Fibroblast of skin of scalp (primary cell): Measurements from ENCODE around the gene CERS6.
A peak's percentile ranks its signal among the peaks of the same experiment; 100 is the strongest.

Source experiments
- DNase-seq: peaks from one replicate; pipeline ENCODE4 v3.0.0-alpha.2; 2013

The CERS6 gene

DNA sequence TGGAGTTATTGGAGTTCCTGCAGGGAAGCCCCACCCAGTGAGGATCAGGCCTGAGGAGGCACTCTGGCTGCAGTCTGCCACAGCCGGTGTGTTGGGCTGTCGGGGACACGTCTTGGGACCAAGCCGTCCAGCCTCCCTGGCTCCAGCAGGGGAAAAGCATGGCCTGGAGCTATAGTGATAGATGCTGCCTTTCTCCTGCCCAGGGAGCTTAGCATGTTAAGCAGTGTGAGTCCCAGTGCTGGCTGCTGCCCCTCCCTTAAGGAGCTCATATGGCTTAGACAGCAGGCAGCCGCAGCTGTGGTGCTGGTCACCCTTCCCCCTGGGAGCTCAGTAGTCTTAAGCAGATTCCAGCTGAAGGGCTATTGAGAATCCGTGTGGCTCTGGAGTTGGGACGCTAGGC, 78.9 kb downstream of the CERS6 start:
- DNase-seq, result no peak

DNA sequence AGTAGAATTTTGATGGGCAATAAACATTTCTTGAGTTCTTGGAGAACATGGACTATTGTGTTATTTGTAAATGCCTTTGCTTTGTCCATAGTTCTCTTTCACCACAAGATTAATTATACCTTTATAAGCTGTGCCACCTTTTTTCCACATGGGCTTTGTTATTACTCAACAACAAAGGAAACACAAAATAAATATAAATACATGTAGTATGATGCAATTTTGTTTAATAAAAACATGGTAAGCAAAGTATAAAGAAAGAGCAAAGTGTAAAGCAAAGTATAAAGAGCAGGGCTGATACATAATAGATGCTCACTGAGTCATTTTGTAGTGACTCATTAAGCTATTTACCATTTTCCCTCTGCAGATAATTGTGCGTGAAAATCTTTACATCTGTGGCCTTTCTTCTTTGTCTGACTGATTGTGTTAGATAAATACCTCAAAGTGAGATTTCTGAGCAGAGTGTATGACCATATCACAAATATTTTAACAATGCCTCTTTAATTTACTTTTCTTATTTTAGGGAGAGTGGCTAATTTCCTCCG, 80.9 kb downstream of the CERS6 start:
- no peak for DNase-seq

DNA sequence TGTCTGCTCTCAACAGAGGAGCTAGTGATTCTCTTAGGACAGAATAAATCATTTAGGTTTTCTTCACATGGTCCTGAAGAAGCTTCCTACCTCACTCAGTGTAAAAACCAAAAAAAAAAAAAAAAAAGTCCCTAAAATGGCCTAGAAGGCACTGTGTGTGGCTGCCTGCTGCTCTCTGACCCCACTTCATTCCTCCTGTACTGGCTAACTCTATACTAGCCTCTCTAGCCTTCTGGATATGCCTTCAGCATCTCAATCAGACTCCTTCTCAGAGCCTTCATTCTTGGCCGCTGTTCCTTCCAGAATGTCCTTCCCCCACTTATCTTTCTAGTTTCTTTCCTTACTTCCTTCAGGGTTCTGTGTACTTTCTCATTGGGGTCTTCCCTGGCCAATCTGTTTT, 82.1 kb downstream of the CERS6 start:
- no peak for DNase-seq

DNA sequence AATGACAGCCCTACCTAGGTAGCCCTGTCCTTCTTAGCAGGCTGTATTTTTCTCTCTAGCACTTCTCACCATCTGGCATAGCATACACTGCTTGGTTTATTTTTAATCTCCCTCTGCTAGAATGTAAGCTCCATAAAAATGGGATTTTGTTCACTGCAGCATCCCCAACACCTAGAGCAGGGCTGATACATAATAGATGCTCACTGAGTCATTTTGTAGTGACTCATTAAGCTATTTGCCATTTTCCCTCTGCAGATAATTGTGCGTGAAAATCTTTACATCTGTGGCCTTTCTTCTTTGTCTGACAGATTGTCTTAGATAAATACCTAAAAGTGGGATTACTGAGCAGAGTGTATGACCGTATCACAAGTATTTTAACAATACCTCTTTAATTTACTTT, 82.5 kb downstream of the CERS6 start:
- peak; percentile 14 for DNase-seq

DNA sequence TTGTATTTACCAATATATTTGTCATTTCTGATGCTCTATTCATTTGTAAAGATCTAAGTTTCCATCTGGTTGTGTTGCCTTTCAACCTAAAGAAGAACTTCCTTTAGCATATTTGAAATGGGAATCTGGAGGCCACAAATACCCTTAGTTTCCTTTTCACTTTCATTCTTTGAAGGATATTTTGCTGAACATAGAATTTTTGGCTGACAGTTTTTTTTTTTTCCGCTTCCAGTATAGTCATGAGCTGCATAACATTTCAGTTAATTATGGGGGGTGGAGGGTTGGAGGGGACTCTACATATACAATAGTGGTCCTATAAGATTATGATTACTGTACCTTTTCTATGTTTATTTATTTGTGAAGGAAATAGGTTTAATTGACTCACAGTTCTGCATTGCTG, 83.9 kb downstream of the CERS6 start:
- DNase-seq, result no peak

DNA sequence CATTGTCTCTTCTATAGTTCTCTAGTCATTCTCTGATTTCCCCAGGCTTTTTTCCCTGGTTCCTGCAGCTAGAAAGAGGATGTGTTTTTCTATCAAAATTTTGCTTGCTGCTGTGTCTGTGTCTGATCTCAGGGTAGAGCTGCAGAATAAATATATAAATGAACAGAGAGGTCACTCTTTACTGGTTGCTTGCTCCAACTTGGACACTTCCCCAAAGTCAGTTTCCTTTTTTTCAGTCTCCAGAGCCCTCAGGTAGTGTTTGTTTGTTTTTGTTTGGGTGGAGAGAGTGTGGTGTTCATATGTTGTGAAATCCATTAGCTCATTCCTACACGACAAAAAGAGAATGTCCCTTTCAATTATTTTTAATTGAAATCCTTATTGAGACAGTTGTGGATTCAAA, 85.8 kb downstream of the CERS6 start:
- no peak for DNase-seq

DNA sequence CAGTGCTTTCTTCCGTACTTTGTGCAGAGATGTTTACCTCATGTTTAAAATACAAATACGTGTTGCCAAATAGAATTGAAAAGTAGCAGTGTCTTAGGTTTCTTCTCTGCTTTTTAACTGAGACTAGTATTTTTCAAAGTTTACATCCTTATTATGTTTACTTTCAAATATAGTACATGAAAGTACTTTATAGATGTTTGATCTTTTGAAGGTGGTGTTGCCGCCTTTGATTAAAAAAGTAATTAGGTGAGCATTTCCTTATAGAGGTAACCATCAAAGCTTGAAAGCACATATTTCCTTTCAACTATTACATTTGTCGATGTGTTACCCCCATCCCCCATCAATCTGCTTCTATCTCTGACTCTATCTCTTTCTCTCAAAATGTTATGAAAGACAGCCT, 87.0 kb downstream of the CERS6 start:
- no peak for DNase-seq

DNA sequence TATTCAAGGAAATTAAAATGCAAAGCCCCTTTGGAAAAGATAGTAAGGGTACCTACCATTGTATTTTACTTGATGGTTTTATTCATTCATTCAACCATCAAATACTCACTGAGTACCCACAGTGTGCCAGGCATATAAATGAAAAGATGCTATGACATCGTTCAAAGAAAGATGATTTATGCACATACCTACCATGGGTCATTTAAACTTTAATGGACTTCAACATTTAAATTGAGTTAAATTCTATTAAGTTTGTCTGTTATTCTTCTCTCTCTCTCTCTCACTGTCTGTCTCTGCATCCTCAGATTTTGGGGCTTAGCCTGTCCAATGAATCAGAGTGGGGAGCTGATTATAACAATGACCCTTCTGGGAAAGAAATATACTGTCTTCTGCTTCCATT, 87.9 kb downstream of the CERS6 start:
- DNase-seq, result no peak

- DNase-seq, result peak; percentile 85
Observed at GRCh38 chr2:168545439-168546082, 89.5 kb downstream of the CERS6 start.

- DNase-seq, result no peak
Observed at GRCh38 chr2:168550670-168551069, 94.6 kb downstream of the CERS6 start.

DNA sequence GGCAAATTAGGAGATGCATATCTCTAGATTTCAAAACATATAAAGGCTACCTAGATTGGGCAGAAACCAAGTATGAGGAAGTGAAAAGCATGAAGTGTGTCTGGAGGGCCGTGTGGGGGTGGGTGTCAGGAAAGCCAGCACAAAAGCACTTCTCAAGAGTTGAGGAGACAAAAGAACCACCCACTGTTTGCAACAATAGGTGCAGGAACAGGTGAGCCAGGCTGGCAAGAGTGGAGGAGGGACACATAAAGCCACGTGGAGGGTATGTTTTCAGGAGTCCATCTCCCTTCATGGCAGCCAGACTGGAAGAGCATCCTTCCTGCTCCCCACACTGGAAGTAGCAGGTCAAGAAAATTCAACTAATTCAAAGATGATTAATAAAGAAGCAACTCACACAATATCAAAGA, 96.4 kb downstream of the CERS6 start:
- DNase-seq, result no peak

- DNase-seq, result no peak
Observed at GRCh38 chr2:168555283-168555682, 99.2 kb downstream of the CERS6 start.

DNA sequence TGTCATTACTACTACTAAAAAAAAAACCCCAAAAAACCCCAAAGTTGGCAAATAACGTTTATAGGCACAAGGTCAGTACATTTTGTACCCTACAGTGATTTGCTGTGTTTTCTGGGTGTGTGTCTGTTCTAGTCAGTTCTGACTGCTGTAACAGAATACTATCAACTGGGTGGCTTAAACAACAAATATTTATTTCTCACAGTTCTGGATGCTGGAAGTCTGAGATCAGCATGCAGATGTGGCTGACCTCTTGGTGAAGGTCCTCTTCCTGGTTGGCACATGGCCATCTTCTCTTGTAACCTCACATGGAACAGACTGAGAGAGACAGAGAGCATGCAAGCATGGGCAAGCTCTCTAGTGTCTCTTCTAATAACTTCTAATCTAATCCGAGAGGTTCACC, 103.1 kb downstream of the CERS6 start:
- DNase-seq, result no peak

- DNase-seq, result no peak
Observed at GRCh38 chr2:168560817-168561499, 104.9 kb downstream of the CERS6 start.

- DNase-seq, result no peak
Observed at GRCh38 chr2:168561991-168562390, 105.9 kb downstream of the CERS6 start.

GRCh38 chr2:168562971-168563370, 106.9 kb downstream of the CERS6 start:
- DNase-seq, result no peak

DNA sequence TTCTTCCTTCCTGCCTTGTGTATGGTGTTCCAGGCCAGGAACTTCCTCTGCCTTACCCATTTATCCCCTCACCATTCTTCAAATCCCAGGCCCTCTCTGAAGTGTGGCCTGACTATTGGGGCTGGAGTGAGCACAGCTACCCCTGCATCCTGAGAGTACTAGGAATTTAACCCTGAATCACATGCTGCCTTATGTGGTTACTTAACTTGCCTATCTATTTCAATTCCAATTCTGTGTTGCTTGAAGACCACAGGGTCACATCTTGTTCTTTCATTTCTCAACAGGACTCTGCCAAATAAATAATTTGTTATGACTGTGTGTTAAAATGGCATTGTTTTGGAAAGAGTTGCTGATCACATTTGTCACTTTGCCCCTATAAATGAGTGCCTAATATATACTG, 108.6 kb downstream of the CERS6 start:
- no peak for DNase-seq

- peak; percentile 19 for DNase-seq
Observed at GRCh38 chr2:168565112-168565511, 109.0 kb downstream of the CERS6 start.

DNA sequence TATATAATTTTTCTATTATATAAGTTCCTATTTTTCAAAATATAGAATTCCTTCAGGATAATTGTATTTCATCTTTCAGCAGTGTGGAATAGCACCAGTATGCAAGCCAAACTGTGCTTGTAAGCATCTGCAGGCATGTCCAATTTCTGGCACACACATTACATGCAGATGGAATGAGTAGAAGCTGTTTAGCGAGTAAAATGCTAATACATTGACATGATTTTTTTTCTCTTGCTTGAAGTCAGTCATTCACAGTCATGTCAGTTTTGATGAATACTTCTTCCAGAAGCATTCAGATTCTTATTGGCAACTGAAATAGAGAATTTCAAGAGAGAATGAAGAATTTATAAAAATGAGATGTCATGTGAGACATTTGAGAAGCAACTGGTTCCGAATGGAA, 109.4 kb downstream of the CERS6 start:
- DNase-seq, result no peak

DNA sequence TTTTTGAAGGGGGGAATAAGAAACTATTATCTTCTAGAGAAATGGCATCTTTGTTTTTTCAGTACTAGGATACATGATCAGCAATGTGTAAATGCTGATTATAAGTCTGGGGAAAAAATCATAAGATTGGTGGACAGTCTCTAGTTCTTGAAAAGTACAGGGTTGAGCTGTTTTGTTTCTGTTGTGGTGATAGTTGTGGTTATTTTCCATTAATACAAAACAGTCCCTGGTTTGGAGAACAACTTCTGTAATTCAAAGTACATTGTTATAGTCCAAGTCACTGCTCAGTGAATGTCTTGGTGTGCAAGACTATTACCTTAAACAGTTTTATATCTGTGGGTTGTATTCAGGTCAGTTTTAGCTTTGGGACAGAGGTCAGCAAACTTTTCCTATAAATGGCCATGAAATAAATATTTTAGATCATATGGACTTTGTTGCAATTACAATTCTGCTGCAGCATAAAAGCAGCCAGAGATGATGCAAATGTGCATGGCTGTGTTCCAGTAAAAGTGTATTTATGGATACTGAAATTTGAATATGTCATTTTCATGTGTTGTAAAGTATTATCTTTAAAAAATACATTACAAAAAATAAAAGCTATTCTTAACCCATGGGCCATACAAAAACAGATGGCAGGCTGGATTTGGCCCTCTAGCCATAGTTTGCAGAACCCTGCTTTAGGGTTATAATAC, 111.0 kb downstream of the CERS6 start:
- DNase-seq, result no peak

DNA sequence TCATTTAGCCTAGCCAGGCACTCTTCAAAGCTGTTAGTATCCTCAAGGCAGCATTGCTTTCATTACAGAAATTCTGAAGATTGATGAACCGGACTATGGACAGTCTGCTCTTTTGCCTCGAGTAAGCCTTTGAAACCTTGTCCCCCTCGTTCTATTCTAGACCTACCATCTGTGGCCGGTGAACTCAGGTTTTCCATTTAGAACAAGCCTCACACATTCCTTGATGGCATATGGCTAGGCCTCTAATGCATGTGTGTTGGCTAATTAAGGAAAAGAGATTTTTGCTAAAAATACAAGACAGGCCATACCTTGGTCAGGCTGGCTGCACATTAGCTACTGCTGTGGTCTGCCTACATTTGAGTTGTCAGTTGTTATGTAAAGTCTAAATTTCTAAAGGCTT, 111.8 kb downstream of the CERS6 start:
- no peak for DNase-seq

DNA sequence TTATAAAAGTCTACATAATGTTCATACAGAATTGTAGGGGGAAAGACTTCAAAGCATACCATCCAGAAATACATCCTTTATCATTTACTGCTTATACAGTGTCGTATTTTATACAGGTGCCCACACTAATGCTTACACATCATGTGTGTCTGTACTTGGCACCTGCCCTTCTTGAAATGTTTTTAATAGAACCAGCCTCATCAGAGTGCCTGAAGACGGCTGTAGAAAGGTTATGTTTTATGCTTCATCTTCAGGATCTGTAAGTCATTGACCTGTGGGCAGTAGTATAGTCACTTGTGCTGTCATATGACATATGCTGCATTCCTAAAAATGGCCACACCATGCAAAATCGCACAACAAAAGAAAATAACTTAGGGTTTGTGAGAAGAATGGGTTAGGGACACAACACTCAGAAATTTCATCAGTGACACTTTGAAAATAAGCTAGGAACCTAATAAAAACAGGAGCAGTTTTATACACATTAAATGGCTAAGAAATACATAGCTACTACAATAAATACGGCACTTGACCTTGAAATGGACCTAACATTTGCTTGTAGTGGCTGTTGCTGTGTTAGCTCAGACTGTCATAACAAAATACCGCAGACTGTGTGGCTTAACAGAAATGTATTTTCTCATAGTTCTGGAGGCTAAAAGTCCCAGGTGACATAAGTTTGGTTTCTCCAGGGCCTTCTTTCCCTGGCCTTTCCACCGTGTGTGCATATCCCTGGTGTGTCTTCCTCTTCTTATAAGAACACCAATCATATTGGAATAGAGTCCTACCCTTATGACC, 112.6 kb downstream of the CERS6 start:
- no peak for DNase-seq

DNA sequence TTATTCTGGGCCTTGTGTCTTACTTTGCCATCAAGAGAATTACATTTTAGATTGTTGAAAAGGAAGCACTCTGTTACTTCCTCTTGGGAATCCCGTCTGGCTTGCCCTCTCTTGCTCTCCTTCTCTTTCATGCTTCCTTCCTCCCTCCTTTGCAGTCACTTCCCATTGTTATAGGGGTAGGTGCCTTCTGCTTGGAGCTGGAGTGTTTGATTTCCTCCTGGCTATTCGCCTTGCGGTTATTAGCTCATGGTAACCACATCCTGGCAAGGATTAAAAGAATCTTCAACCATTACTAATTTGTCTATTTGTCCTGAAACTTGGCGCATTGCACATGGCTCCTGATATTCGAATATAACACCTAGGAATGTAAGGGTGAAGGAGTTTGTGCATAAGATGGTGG, 115.0 kb downstream of the CERS6 start:
- DNase-seq, result no peak
